Activated naive CD4-positive, alpha-beta T cell treated with anti-CD3 and anti-CD28 coated beads for 36 hours (primary cell): ENCODE data around the gene CHMP3. TPM values are rescaled to one million over a fixed set of nuclear protein-coding genes. Genes with fewer than 3 reads are reported as not detected.
"Not testable (repeated sequence)": the region's sequence is repeated elsewhere in the genome, so short reads cannot be mapped to it uniquely, and the experiment has no call there.

ENCODE experiments used
- CTCF ChIA-PET: fragments of 350-600 bp; sonication (Branson Sonifier 250); formaldehyde crosslinking; loops from one replicate; lab custom pipeline; 2021; ENCODE audit warnings: antibody characterized with exemption; lab: Charles Lee
- DNase-seq: peaks from one replicate; pipeline ENCODE4 v3.0.0-alpha.2; 2020
- H3K27ac Mint-ChIP-seq: one replicate; pipeline ENCODE4 v1.8.0; 2021; ENCODE audit warnings: mild to moderate bottlenecking, mixed read lengths
- H3K27me3 Mint-ChIP-seq: one replicate; pipeline ENCODE4 v1.8.0; 2021; ENCODE audit warnings: low read depth, mixed read lengths
- H3K36me3 Mint-ChIP-seq: one replicate; pipeline ENCODE4 v1.8.0; 2021; ENCODE audit warnings: low read depth, mixed read lengths
- H3K4me1 Mint-ChIP-seq: one replicate; pipeline ENCODE4 v1.8.0; 2021; ENCODE audit warnings: low read depth, mixed read lengths
- H3K4me3 Mint-ChIP-seq: one replicate; pipeline ENCODE4 v1.8.0; 2021; ENCODE audit warnings: mild to moderate bottlenecking, moderate library complexity, mixed read lengths
- H3K9me3 Mint-ChIP-seq: one replicate; pipeline ENCODE4 v1.8.0; 2021; ENCODE audit warnings: mixed read lengths
- intact Hi-C: fragments of 100-400 bp; cut with micrococcal nuclease; formaldehyde crosslinking; loops from one replicate; pipeline ENCODE4 v1.15.1; 2023
- total RNA-seq, 2 experiments: library from RNA; stranded (reverse); gene quantifications; one replicate each; pipeline ENCODE4 v1.2.3, GENCODE V29; 2021

Gene CHMP3
- total RNA-seq, 2 experiments from 2014 or later = 27.0 to 29.6 TPM

- Mint-ChIP-seq H3K9me3 (peaks cover 14% of the 10 kb centered on the region), H3K4me1 (peaks cover 19% of the 10 kb centered on the region), H3K36me3 (peaks cover 39% of the 10 kb centered on the region)
- H3K27me3 Mint-ChIP-seq, DNase-seq, intact Hi-C loops, CTCF ChIA-PET, H3K27ac Mint-ChIP-seq, H3K4me3 Mint-ChIP-seq: not testable (repeated sequence)
Observed at GRCh38 chr2:86548913-86549396, 14.3 kb downstream of the CHMP3 start.

GRCh38 chr2:86548165-86548912 is 14.9 kb downstream of the CHMP3 start:
- CTCF ChIA-PET, H3K4me3 Mint-ChIP-seq, H3K27me3 Mint-ChIP-seq, DNase-seq, intact Hi-C loops, H3K27ac Mint-ChIP-seq: not testable (repeated sequence)
- H3K9me3 Mint-ChIP-seq = peaks cover 14% of the 10 kb centered on the region
- peaks cover 39% of the 10 kb centered on the region for H3K36me3 Mint-ChIP-seq
- peaks cover 19% of the 10 kb centered on the region for H3K4me1 Mint-ChIP-seq

- CTCF ChIA-PET, H3K4me3 Mint-ChIP-seq, DNase-seq, H3K27ac Mint-ChIP-seq, H3K27me3 Mint-ChIP-seq, intact Hi-C loops: not testable (repeated sequence)
- Mint-ChIP-seq H3K36me3 (peaks cover 41% of the 10 kb centered on the region), H3K9me3 (peaks cover 14% of the 10 kb centered on the region), H3K4me1 (peaks cover 12% of the 10 kb centered on the region)
Observed at GRCh38 chr2:86545296-86545924, 17.8 kb downstream of the CHMP3 start.

- DNase-seq, intact Hi-C loops, H3K4me3 Mint-ChIP-seq, CTCF ChIA-PET, H3K27me3 Mint-ChIP-seq, H3K27ac Mint-ChIP-seq: not testable (repeated sequence)
- Mint-ChIP-seq H3K4me1 (peaks cover 12% of the 10 kb centered on the region), H3K9me3 (peaks cover 14% of the 10 kb centered on the region), H3K36me3 (peaks cover 39% of the 10 kb centered on the region)
Observed at GRCh38 chr2:86544278-86545099, 18.8 kb downstream of the CHMP3 start.

- no peak for DNase-seq
- intact Hi-C loops = no loop called here
- Mint-ChIP-seq H3K9me3 (peaks cover 14% of the 10 kb centered on the region), H3K4me1 (peaks cover 14% of the 10 kb centered on the region), H3K27me3 (no peaks in the 10 kb centered on the region), H3K27ac (no peak overlapping the region), H3K4me3 (no peak overlapping the region), H3K36me3 (peaks cover 43% of the 10 kb centered on the region)
- CTCF ChIA-PET = no interaction called here
Observed at GRCh38 chr2:86543793-86544192, 19.4 kb downstream of the CHMP3 start.

GRCh38 chr2:86543335-86543734 is 19.9 kb downstream of the CHMP3 start:
- CTCF ChIA-PET = no interaction called here
- peaks cover 39% of the 10 kb centered on the region for H3K36me3 Mint-ChIP-seq
- no peaks in the 10 kb centered on the region for H3K27me3 Mint-ChIP-seq
- H3K4me1 Mint-ChIP-seq = peaks cover 14% of the 10 kb centered on the region
- intact Hi-C loops = no loop called here
- H3K9me3 Mint-ChIP-seq = peaks cover 12% of the 10 kb centered on the region
- H3K4me3 Mint-ChIP-seq = no peak overlapping the region
- no peak for DNase-seq
- H3K27ac Mint-ChIP-seq = no peak overlapping the region

GRCh38 chr2:86542814-86543213 is 20.4 kb downstream of the CHMP3 start:
- CTCF ChIA-PET = no interaction called here
- intact Hi-C loops = no loop called here
- no peak overlapping the region for H3K4me3 Mint-ChIP-seq

GRCh38 chr2:86541334-86541733 is 21.9 kb downstream of the CHMP3 start:
- no peaks in the 10 kb centered on the region for H3K27me3 Mint-ChIP-seq
- no peak overlapping the region for H3K4me3 Mint-ChIP-seq
- intact Hi-C loops = no loop called here
- peaks cover 16% of the 10 kb centered on the region for H3K4me1 Mint-ChIP-seq
- peaks cover 5% of the 10 kb centered on the region for H3K9me3 Mint-ChIP-seq
- peaks cover 36% of the 10 kb centered on the region for H3K36me3 Mint-ChIP-seq
- H3K27ac Mint-ChIP-seq = no peak overlapping the region
- DNase-seq = no peak
- CTCF ChIA-PET = no interaction called here

More at GRCh38 chr2:86542814-86543213, 20.4 kb downstream of the CHMP3 start:
- no peak for DNase-seq
- no peaks in the 10 kb centered on the region for H3K27me3 Mint-ChIP-seq
- no peak overlapping the region for H3K27ac Mint-ChIP-seq
- peaks cover 37% of the 10 kb centered on the region for H3K36me3 Mint-ChIP-seq
- H3K4me1 Mint-ChIP-seq = peaks cover 13% of the 10 kb centered on the region
- peaks cover 8% of the 10 kb centered on the region for H3K9me3 Mint-ChIP-seq

- Mint-ChIP-seq H3K4me3 (no peak overlapping the region), H3K9me3 (peaks cover 22% of the 10 kb centered on the region), H3K27me3 (no peaks in the 10 kb centered on the region), H3K27ac (no peak overlapping the region), H3K36me3 (peaks cover 30% of the 10 kb centered on the region), H3K4me1 (peaks cover 30% of the 10 kb centered on the region)
- intact Hi-C loops = no loop called here
- CTCF ChIA-PET = interaction anchor here (2.8 kb wide), 1 partner anchor 15 kb away, joined by 7 read pairs; no protein-coding TSS in a partner anchor
- no peak for DNase-seq
Observed at GRCh38 chr2:86533589-86533988, 29.7 kb downstream of the CHMP3 start.

GRCh38 chr2:86525421-86526340 is 37.6 kb downstream of the CHMP3 start:
- Mint-ChIP-seq H3K27ac (no peak overlapping the region), H3K9me3 (no peaks in the 10 kb centered on the region)
- intact Hi-C loops = no loop called here

GRCh38 chr2:86523491-86523890 is 39.8 kb downstream of the CHMP3 start:
- intact Hi-C loops = no loop called here
- H3K27ac Mint-ChIP-seq = no peak overlapping the region
- CTCF ChIA-PET = no interaction called here
- no peak for DNase-seq
- peaks cover 13% of the 10 kb centered on the region for H3K36me3 Mint-ChIP-seq
- peaks cover 2% of the 10 kb centered on the region for H3K9me3 Mint-ChIP-seq
- H3K27me3 Mint-ChIP-seq = no peaks in the 10 kb centered on the region
- H3K4me1 Mint-ChIP-seq = no peaks in the 10 kb centered on the region
- no peak overlapping the region for H3K4me3 Mint-ChIP-seq

More at GRCh38 chr2:86525421-86526340, 37.6 kb downstream of the CHMP3 start:
- Mint-ChIP-seq H3K4me3 (no peak overlapping the region), H3K4me1 (no peaks in the 10 kb centered on the region), H3K36me3 (peaks cover 8% of the 10 kb centered on the region), H3K27me3 (no peaks in the 10 kb centered on the region)
- CTCF ChIA-PET = no interaction called here
- DNase-seq = no peak
